GM10266 (cell line): ENCODE results near the gene TMEM59L.

Experiments used
- DNase-seq: peaks from one replicate; pipeline ENCODE4 v3.0.0; 2012; ENCODE audit errors: extremely low spot score
- CTCF ChIP-seq: IDR thresholded peaks from 2 replicates; pipeline ENCODE4 v1.5.1; 2012; ENCODE audit warnings: mild to moderate bottlenecking, low read depth; ENCODE audit not compliant: control insufficient read depth, insufficient read depth; ENCODE audit errors: missing control alignments

The TMEM59L gene

GRCh38 chr19:18604820-18605159, 7.9 kb upstream of the TMEM59L start:
- TF ChIP-seq CTCF = no peak
- no peak for DNase-seq

- no peak for TF ChIP-seq CTCF
- no peak for DNase-seq
These were observed 7.5 kb upstream of the TMEM59L start for GRCh38 chr19:18605196-18605545.

- DNase-seq = no peak
These were observed 7.0 kb upstream of the TMEM59L start for GRCh38 chr19:18605546-18606280.

GRCh38 chr19:18606281-18607225, 6.1 kb upstream of the TMEM59L start, which contains the start of gene CRLF1:
Gene CRLF1, minus strand, starts transcription at chr19:18606799. Its CDS starts 143 bp downstream, at chr19:18606656.
- DNase-seq = no peak
- TF ChIP-seq CTCF = no peak

More at GRCh38 chr19:18605546-18606280, 7.0 kb upstream of the TMEM59L start:
- no peak for TF ChIP-seq CTCF

GRCh38 chr19:18607226-18608101, 5.2 kb upstream of the TMEM59L start:
- no peak for TF ChIP-seq CTCF
- peak; percentile 40 for DNase-seq

- no peak for TF ChIP-seq CTCF
- no peak for DNase-seq
These were observed 4.4 kb upstream of the TMEM59L start for GRCh38 chr19:18608102-18608804.
